Cerebellar nuclear complex (tissue), 1 donor: ENCODE measurements around the gene ARRB1.

Experiments
- DNase-seq, 2 experiments: peaks; one replicate each; lab custom pipeline; 2025; lab: John Stamatoyannopoulos, UW

ARRB1 gene

GRCh38 chr11:75225794-75226193, 125.7 kb downstream of the ARRB1 start:
- DNase-seq: no peak

- DNase-seq: no peak
These were observed 127.4 kb downstream of the ARRB1 start for GRCh38 chr11:75223954-75224643.

GRCh38 chr11:75219869-75220268, 131.6 kb downstream of the ARRB1 start:
- DNase-seq: no peak

- no peak for DNase-seq
These were observed 136.6 kb downstream of the ARRB1 start for GRCh38 chr11:75214843-75215242.

- DNase-seq: no peak
These were observed 137.0 kb downstream of the ARRB1 start for GRCh38 chr11:75214411-75214821.
